Mammary epithelial cell (primary cell): Measurements from ENCODE around the gene APOBEC2.

Experiments
- CTCF ChIP-seq, 2 donors: IDR thresholded peaks in 1 of 2; conservative IDR thresholded peaks in 1 of 2; 2 replicates each; pipeline ENCODE4 v1.5.1; 2011 to 2012; ENCODE audit warnings: inconsistent platforms in 2 of 2, low read length in 2 of 2, mild to moderate bottlenecking in 2 of 2, control low read depth in 1 of 2, low read depth in 1 of 2; ENCODE audit not compliant: insufficient read depth in 1 of 2; ENCODE audit errors: extremely low read depth in 1 of 2
- EZH2 ChIP-seq: IDR thresholded peaks from 2 replicates; pipeline ENCODE4 v1.6.1; 2012; ENCODE audit warnings: low read length, inconsistent platforms, borderline replicate concordance

- no peak for TF ChIP-seq CTCF (conservative IDR thresholded peaks at IDR 0.05 in 1 of 2, IDR thresholded peaks at IDR 0.05 in 1 of 2; ENCODE audit: extremely low read depth in 1 of 2, insufficient read depth in 1 of 2, low read depth in 1 of 2, low read length in 2 of 2)
- TF ChIP-seq EZH2: no peak
These were observed at the start of gene APOBEC2 for GRCh38 chr6:41053041-41053440.
